ENCODE results near the gene COL26A1. TPM values are rescaled to one million over a fixed set of nuclear protein-coding genes. Genes with fewer than 3 reads are reported as not detected.

COL26A1 gene
- total RNA-seq, 1 donor = not detected

DNA sequence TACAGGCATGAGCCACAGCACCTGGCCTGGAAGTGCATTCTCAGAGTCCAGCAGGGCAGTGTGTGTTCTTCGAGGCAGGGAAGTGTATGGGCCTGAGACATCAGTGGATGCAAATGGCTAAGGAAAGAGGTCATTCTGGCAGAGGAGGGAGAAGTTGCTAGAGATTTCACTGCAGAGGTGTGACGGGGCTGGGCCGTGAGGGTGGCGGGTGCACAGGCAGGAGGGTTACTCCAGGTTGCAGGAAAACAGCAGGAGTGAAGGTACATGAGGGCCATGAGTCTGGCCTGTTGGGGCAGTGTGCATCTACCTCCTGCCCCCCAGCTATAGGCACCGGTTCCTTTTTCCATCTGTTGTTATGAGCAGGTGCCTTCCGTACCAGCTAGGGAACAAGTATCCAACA, 29.3 kb downstream of the COL26A1 start:
- no peak overlapping the region for H3K4me3 ChIP-seq (ENCODE audit: low read depth, low read length)
- TF ChIP-seq, protein P1, sequence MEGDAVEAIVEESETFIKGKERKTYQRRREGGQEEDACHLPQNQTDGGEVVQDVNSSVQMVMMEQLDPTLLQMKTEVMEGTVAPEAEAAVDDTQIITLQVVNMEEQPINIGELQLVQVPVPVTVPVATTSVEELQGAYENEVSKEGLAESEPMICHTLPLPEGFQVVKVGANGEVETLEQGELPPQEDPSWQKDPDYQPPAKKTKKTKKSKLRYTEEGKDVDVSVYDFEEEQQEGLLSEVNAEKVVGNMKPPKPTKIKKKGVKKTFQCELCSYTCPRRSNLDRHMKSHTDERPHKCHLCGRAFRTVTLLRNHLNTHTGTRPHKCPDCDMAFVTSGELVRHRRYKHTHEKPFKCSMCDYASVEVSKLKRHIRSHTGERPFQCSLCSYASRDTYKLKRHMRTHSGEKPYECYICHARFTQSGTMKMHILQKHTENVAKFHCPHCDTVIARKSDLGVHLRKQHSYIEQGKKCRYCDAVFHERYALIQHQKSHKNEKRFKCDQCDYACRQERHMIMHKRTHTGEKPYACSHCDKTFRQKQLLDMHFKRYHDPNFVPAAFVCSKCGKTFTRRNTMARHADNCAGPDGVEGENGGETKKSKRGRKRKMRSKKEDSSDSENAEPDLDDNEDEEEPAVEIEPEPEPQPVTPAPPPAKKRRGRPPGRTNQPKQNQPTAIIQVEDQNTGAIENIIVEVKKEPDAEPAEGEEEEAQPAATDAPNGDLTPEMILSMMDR (IDR thresholded peaks at IDR 0.05; ENCODE audit: insufficient read depth, low read length) = no peak
- DNase-seq (ENCODE audit: low read depth) = no peak

DNA sequence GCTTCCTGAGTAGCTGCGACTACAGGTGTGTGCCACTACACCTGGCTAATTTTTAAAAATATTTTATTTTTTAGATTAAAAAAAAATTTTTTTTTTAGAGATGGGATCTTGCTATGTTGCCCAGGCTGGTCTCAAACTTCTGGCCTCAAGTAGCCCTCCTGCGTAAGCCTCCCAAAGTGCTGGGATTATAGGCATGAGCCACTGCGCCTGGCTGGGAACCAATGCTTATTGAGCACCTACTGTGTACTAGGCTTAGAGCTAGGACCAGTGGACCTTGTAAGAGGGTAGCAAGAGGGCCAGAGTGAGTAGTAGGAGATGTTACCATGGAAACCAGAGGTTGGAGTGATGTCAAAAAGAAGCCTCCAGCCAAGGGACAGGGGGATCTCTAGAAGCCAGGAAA, 31.2 kb downstream of the COL26A1 start:
- TF ChIP-seq, protein P1 (IDR thresholded peaks at IDR 0.05; ENCODE audit: insufficient read depth, low read length) = no peak
- H3K4me3 ChIP-seq (ENCODE audit: low read depth, low read length) = no peak overlapping the region
- no peak for DNase-seq (ENCODE audit: low read depth)

DNA sequence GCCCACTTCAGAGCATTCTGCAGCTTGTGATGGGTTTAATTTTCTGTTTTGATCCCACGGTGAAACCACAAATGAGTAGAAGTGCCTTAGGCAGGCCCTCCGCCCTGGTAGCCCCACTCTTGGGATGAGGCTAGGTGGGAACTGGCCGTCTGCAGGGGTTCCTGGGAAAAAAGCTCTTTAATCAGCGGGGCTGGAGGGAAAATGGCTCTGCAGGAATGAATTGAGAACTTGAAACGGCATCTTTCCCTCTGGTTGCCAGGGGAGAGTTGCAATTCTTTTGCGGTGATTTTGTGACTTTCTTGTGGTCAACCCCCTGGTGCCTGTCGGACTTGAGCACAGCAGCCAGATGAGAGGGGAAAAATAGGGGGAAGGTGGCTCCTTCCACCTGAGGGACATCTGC, 32.7 kb downstream of the COL26A1 start:
- TF ChIP-seq, protein P1 (IDR thresholded peaks at IDR 0.05; ENCODE audit: insufficient read depth, low read length) = no peak
- H3K4me3 ChIP-seq (ENCODE audit: low read depth, low read length) = no peak overlapping the region
- no peak for DNase-seq (ENCODE audit: low read depth)

DNA sequence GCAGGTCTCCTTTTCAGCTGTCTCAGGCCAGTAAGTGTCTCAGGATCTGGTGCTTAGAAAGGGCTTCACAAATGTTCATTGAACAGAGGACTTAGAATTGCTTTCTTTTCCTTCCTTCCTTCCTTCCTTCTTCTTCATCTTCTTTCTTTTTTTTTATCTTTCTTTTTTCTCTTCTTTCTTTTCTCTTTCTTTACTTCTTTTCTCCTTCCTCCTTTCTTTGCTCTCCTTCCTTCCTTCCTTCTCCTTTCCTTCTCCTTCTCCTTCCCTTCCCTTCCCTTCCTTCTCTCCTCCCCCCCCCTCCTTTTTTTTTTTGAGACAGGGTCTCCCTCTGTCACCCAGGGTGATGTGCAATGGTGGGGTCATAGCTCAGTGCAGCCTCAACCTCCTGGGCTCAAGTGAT, 34.6 kb downstream of the COL26A1 start:
- no peak overlapping the region for H3K4me3 ChIP-seq (ENCODE audit: low read depth, low read length)
- TF ChIP-seq, protein P1 (IDR thresholded peaks at IDR 0.05; ENCODE audit: insufficient read depth, low read length) = no peak
- DNase-seq (ENCODE audit: low read depth) = no peak

DNA sequence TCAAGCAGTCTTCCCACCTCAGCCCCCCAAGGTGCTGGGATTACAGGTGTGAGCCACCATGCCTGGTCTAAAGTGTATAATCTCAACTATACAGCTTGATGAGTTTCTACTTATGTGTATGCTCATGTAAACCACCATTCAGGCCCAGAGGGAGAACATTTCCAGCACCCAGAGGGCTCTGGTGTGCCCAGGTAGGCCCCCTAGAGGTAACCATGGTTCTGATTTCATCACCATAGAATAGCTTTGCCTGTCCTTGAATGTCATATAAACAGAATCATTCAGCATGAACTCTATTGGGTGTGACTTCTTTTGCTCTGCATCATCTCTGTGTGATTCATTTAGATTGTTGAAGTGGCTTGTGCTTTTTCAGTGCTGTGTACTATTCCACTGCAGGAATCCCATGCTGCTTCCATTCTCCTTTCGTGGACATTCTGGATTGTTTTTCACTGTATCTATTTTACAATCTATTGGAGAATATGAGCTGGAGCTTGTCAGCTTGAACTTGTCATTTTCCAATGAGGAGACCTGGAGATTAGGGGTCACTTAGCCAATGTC, 35.2 kb downstream of the COL26A1 start:
- DNase-seq (ENCODE audit: low read depth) = no peak
- TF ChIP-seq, protein P1 (IDR thresholded peaks at IDR 0.05; ENCODE audit: insufficient read depth, low read length) = no peak
- H3K4me3 ChIP-seq (ENCODE audit: low read depth, low read length) = no peak overlapping the region

DNA sequence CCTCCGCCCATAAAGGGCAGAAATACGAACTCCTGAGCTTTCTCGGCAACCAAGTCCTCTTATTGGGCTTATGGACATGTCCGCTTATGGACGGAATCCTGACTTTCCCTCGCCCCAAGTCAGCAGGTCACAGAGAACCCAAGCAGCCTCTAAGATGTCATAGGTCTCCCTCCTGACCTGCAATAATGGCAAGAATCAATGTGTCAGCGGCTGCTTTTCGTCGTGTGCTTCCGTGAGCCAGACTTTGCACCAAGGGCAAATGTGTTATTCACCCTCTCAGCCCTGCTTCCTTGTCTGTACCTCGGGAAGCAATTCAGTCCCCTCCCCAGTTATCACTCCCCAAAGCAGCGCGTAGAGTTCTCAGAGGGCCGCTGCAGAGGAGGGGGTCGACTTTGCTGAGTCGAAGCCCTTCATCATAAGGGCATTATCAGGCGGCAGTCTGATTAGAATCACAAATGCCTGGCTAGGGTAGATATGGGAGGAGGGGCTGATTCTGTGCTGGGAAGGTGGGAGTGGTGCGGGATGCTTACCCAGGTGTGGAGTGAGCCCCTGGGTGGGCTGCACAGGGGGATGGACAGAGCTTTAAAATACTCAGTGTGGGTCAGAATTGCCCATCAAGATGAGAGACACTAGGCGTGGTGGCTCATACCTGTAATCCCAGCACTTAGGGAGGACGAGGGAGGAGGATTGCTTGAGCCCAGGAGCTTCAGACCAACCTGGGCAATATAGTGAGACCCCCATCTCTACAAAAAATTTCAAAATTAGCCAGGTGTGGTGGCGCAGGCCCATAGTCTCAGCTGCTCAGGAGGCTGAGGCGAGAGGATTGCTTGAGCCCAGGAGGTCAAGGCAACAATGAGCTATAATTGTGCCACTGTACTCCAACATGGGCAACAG, 36.0 kb downstream of the COL26A1 start:
- no peak overlapping the region for H3K4me3 ChIP-seq (ENCODE audit: low read depth, low read length)
- TF ChIP-seq, protein P1 (IDR thresholded peaks at IDR 0.05; ENCODE audit: insufficient read depth, low read length) = no peak
- DNase-seq (ENCODE audit: low read depth) = no peak
